ENCODE data around the gene IL17B. TPM values are rescaled to one million over a fixed set of nuclear protein-coding genes. Genes with fewer than 3 reads are reported as not detected.

Gene IL17B
- total RNA-seq, 6 experiments from 2014 or later, result 0.50 to 0.85 (median 0.76) TPM

GRCh38 chr5:149370878-149371277 is 8.2 kb downstream of the IL17B start:
- no peak for DNase-seq
- H3K4me1 Mint-ChIP-seq (ENCODE audit: low read depth), result peaks cover 10% of the 10 kb centered on the region; the same call in 1 of the 2 replicates
- H3K27ac Mint-ChIP-seq, result no peak overlapping the region
- H3K9me3 Mint-ChIP-seq, result no peaks in the 10 kb centered on the region
- H3K27me3 Mint-ChIP-seq (ENCODE audit: insufficient read depth), result peaks cover 11% of the 10 kb centered on the region
- no peak overlapping the region for H3K4me3 Mint-ChIP-seq
- TF ChIP-seq CTCF (IDR thresholded peaks at IDR 0.05), result no peak
- H3K36me3 Mint-ChIP-seq (ENCODE audit: low read depth), result no peaks in the 10 kb centered on the region

GRCh38 chr5:149367972-149368645 is 11.0 kb downstream of the IL17B start:
- H3K36me3 Mint-ChIP-seq (ENCODE audit: low read depth), result no peaks in the 10 kb centered on the region
- no peak overlapping the region for H3K27ac Mint-ChIP-seq
- no peak for DNase-seq

GRCh38 chr5:149367249-149367971 is 11.7 kb downstream of the IL17B start:
- Mint-ChIP-seq H3K4me3 (no peak overlapping the region), H3K9me3 (no peaks in the 10 kb centered on the region), H3K27me3 (ENCODE audit: insufficient read depth) (peaks cover 8% of the 10 kb centered on the region), H3K36me3 (ENCODE audit: low read depth) (no peaks in the 10 kb centered on the region), H3K4me1 (ENCODE audit: low read depth) (peaks cover 10% of the 10 kb centered on the region; the same call in 1 of the 2 replicates), H3K27ac (no peak overlapping the region)
- peak; percentile 65 for DNase-seq
- TF ChIP-seq CTCF (IDR thresholded peaks at IDR 0.05), result peak; percentile 90

More at GRCh38 chr5:149367972-149368645, 11.0 kb downstream of the IL17B start:
- peaks cover 10% of the 10 kb centered on the region; the same call in 1 of the 2 replicates for H3K4me1 Mint-ChIP-seq (ENCODE audit: low read depth)
- no peak for TF ChIP-seq CTCF (IDR thresholded peaks at IDR 0.05)
- H3K9me3 Mint-ChIP-seq, result no peaks in the 10 kb centered on the region
- H3K27me3 Mint-ChIP-seq (ENCODE audit: insufficient read depth), result peaks cover 11% of the 10 kb centered on the region
- H3K4me3 Mint-ChIP-seq, result no peak overlapping the region

- no peaks in the 10 kb centered on the region for H3K36me3 Mint-ChIP-seq (ENCODE audit: low read depth)
Observed at GRCh38 chr5:149366169-149366729, 12.8 kb downstream of the IL17B start.

GRCh38 chr5:149365418-149365817 is 13.7 kb downstream of the IL17B start:
- Mint-ChIP-seq H3K4me1 (ENCODE audit: low read depth) (peaks cover 10% of the 10 kb centered on the region; the same call in 1 of the 2 replicates), H3K27ac (no peak overlapping the region), H3K4me3 (no peak overlapping the region), H3K27me3 (ENCODE audit: insufficient read depth) (peaks cover 4% of the 10 kb centered on the region), H3K9me3 (no peaks in the 10 kb centered on the region), H3K36me3 (ENCODE audit: low read depth) (no peaks in the 10 kb centered on the region)
- no peak for DNase-seq
- TF ChIP-seq CTCF (IDR thresholded peaks at IDR 0.05), result no peak

More at GRCh38 chr5:149366169-149366729, 12.8 kb downstream of the IL17B start:
- DNase-seq, result no peak
- Mint-ChIP-seq H3K4me3 (no peak overlapping the region), H3K4me1 (ENCODE audit: low read depth) (peaks cover 10% of the 10 kb centered on the region; the same call in 1 of the 2 replicates), H3K27me3 (ENCODE audit: insufficient read depth) (peaks cover 4% of the 10 kb centered on the region), H3K9me3 (no peaks in the 10 kb centered on the region), H3K27ac (no peak overlapping the region)
- TF ChIP-seq CTCF (IDR thresholded peaks at IDR 0.05), result no peak

All from HFFc6 (cell line).